ENCODE data around the gene TIMM8B.

DNA sequence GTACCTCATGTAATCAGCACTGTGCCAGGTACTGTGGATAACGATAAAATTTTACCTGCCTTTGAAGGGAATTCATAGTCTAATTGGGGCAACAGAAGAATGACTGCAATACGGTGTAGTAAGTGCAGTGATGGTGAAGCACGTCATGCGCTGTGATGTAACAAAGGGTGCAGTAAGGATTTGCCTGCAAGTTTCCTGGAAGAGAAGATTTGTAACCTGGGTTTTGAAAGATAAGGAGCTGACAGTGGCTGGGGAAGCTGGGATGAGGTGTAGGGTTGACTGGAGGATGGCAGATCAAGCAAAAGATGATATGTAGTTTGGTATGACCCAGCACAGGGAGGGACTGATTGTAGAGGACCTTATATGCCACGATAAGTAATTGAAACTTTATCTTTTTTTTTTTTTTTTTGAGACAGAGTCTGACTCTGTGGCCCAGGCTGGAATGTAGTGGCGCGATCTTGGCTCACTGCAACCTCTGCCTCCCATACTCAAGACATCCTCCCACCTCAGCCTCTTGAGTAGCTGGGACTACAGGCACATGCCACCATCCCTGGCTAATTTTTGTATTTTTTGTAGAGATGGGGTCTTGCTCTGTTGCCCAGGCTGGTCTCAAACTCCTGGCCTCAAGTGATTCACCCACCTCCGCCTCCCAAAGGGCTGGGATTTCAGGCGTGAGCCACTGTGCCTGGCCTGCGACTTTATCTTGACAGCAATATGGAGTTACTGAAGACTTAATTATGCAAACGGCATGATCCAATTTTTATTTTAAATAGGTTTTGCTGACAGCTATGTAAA lies 11.4 kb upstream of the TIMM8B start:
- TF ChIP-seq, protein P1, sequence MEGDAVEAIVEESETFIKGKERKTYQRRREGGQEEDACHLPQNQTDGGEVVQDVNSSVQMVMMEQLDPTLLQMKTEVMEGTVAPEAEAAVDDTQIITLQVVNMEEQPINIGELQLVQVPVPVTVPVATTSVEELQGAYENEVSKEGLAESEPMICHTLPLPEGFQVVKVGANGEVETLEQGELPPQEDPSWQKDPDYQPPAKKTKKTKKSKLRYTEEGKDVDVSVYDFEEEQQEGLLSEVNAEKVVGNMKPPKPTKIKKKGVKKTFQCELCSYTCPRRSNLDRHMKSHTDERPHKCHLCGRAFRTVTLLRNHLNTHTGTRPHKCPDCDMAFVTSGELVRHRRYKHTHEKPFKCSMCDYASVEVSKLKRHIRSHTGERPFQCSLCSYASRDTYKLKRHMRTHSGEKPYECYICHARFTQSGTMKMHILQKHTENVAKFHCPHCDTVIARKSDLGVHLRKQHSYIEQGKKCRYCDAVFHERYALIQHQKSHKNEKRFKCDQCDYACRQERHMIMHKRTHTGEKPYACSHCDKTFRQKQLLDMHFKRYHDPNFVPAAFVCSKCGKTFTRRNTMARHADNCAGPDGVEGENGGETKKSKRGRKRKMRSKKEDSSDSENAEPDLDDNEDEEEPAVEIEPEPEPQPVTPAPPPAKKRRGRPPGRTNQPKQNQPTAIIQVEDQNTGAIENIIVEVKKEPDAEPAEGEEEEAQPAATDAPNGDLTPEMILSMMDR (IDR thresholded peaks at IDR 0.05) = no peak
- TF ChIP-seq POLR2A (IDR thresholded peaks at IDR 0.05) = no peak

Measured in adrenal gland (tissue), 5 donors.